ENCODE results near the gene SBK2. TPM values are rescaled to one million over a fixed set of nuclear protein-coding genes. Genes with fewer than 3 reads are reported as not detected.

SBK2 gene
- total and polyA plus RNA-seq, 8 donors = 0.20 TPM; not detected in 7

DNA sequence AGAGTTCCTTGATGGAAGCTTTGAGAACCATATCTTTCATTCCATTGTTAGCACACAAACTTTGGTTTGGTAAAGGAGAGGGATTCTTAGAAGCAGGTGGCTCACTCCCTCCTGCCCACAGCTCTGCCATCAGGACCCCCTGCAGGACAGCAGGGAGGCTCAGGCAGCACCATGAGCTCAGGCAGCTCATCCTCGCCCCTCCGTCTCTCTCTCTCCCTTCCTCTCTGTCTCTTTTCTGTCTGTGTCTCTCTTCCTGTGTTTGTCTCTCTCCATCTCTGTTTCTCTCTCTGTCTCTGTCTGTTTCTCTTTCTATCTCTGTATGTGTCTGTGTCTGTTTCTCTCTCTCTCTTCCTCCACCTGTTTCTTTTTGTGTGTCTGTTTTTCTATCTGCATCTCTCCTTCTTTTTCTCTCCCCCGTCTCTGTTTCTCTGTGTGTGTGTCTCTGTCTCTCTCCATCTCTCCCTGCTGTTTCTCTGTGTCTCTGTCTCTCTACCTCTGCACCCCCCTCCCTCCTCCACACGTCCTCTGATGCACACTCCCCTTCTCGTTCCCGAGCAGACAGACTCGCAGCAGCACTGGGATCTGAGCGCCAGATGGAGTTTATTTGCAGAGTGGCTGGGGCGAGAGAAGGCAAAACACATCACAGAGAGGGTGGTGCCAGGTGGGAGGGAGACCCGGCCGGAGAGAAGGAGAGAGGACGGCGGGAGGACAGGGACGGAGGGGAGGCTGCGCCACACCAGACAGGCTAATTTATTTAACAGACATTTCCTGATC, 8.7 kb downstream of the SBK2 start:
- Histone ChIP-seq H3K36me3 (no peaks in the 10 kb centered on the region), H3K27ac (no peak overlapping the region), H3K27me3 (peaks cover 0 to 24% of the 10 kb centered on the region in 2 donors), H3K4me3 (no peak overlapping the region), H3K9me3 (no peaks in the 10 kb centered on the region), H3K4me1 (peaks cover 0 to 7% of the 10 kb centered on the region in 2 donors)
- intact Hi-C loops (cut with DNase I) = no loop called here
- TF ChIP-seq, protein P1, sequence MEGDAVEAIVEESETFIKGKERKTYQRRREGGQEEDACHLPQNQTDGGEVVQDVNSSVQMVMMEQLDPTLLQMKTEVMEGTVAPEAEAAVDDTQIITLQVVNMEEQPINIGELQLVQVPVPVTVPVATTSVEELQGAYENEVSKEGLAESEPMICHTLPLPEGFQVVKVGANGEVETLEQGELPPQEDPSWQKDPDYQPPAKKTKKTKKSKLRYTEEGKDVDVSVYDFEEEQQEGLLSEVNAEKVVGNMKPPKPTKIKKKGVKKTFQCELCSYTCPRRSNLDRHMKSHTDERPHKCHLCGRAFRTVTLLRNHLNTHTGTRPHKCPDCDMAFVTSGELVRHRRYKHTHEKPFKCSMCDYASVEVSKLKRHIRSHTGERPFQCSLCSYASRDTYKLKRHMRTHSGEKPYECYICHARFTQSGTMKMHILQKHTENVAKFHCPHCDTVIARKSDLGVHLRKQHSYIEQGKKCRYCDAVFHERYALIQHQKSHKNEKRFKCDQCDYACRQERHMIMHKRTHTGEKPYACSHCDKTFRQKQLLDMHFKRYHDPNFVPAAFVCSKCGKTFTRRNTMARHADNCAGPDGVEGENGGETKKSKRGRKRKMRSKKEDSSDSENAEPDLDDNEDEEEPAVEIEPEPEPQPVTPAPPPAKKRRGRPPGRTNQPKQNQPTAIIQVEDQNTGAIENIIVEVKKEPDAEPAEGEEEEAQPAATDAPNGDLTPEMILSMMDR (IDR thresholded peaks at IDR 0.05) = no peak
- no peak for ATAC-seq
- no peak for DNase-seq

DNA sequence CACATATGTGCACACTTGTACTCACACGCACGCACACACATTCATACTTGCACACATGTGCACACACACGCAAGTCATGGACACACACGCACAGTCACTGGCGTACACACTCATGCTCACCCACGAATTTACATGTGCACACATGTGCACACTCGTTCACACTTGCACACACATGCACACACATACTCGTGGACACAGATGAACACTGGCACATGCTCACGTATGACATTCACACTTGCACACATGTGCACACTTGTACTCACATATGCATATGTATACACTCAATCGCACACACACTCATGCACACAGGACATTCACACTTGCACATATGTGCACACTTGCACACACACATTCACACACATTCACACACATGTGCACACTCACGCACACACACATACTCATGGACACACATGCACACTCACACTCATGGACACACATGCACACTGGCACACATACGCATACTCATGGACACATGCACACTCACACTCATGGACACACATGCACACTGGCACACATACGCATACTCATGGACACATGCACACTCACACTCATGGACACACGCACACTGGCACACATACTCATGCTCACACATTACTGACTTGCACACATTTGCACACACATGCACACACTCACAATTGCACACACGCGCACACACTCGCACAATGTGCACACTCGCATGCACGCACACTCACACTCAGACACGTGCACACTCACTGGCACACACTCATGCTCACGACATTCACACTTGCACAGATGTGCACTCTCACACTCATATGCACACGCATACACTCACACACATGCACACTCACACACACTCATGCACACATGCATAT, 9.5 kb downstream of the SBK2 start:
- intact Hi-C loops (cut with DNase I) = no loop called here
- TF ChIP-seq, protein P1 (IDR thresholded peaks at IDR 0.05) = no peak

DNA sequence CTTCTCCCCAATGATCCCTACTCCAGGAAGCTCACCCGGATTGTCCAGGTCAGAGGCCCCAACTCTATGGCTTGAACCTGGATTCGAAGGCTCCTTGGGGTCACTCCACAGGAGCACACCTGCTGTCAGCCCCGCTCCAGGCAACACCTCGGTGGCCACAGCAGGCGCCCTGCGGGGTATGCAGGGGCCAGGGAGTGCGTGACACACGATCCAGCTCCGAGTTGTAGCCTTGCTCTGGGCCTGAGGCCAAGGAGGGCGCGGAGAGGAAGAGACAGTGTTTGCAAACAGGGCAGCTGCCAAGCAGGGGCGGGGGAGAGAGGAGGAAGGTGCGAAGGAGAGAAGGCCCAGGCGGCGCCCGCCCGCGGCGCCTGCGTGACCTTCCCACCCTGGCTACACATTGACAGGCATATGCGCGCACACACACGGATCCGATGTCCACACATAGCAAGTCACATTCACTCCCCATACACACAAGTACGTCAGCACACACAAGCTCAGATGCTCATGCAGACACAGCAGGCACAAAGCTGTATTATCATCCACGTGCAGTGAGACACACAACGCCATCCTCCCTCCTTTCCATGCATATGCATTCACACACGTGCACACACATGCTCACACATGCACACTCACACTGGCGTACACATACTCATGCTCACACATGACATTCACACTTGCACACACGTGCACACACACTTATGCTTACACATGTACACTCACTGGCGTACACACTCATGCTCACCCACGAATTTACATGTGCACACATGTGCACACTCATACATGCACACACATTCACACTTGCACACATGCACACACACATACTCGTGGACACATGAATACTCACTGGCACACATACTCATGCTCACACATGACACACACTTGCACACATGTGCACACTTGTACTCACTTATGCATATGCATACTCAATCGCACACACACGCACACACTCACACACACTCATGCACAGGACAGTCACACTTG, 10.4 kb downstream of the SBK2 start:
- Histone ChIP-seq H3K4me1 (peaks cover 0 to 7% of the 10 kb centered on the region in 2 donors), H3K27ac (no peak overlapping the region), H3K27me3 (peaks cover 0 to 24% of the 10 kb centered on the region in 2 donors), H3K36me3 (no peaks in the 10 kb centered on the region), H3K4me3 (no peak overlapping the region), H3K9me3 (no peaks in the 10 kb centered on the region)
- peak; percentile 81 for ATAC-seq
- intact Hi-C loops (cut with DNase I) = no loop called here
- TF ChIP-seq, protein P1 (IDR thresholded peaks at IDR 0.05) = no peak
- DNase-seq = peak in 3 of 4 donors; percentile 59 to 84 (median 63)

More for the DNA sequence above, 9.5 kb downstream of the SBK2 start:
- DNase-seq (no peak), ATAC-seq (no peak)
- H3K9me3 ChIP-seq = no peaks in the 10 kb centered on the region
- peaks cover 0 to 24% of the 10 kb centered on the region in 2 donors for H3K27me3 ChIP-seq
- H3K36me3 ChIP-seq = no peaks in the 10 kb centered on the region
- H3K4me3 ChIP-seq = no peak overlapping the region
- peaks cover 0 to 7% of the 10 kb centered on the region in 2 donors for H3K4me1 ChIP-seq
- no peak overlapping the region for H3K27ac ChIP-seq

DNA sequence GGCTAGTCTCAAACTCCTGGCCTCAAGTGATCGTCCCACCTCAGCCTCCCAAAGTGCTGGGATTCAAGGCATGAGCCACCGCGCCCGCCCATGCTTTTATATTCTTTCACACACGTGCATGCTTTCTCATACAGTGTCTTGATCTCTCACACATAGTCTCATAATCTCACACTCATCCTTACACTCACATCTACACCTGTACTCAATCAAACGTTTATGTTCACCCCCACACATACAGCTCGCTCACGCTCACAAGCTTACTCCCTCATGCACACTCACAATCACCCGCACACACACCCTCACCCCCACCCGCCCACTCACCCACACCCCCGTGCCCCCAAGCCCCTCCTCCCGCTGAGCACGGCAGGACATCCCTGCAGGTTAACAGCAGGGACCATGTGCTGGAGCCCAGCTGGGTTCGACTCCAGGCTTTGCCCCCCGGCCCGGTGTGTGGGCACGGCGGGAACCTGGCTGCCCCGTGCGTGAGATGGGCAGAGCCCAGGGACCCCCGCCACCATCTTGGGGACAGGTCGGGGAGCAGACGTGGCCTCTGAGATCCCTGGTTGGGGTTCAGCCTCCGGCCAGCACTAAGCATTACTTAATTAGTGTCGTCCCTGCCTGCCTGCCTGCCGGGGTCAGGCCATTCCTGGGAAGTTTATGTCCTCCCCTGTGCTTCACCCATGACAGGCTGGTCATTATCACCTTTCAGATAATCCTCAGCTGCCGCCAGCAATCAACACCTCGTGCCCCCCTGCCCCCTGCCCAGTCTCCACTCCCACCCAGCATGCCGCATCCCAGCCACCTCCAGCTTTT, 11.4 kb downstream of the SBK2 start:
- no peak overlapping the region for H3K4me3 ChIP-seq
- no peaks in the 10 kb centered on the region for H3K9me3 ChIP-seq
- no peaks in the 10 kb centered on the region for H3K36me3 ChIP-seq
- TF ChIP-seq, protein P1 (IDR thresholded peaks at IDR 0.05) = no peak
- H3K4me1 ChIP-seq = peaks cover 0 to 7% of the 10 kb centered on the region in 2 donors
- no peak overlapping the region for H3K27ac ChIP-seq
- H3K27me3 ChIP-seq = peaks cover 0 to 24% of the 10 kb centered on the region in 2 donors
- DNase-seq (no peak), ATAC-seq (no peak)
- intact Hi-C loops (cut with DNase I) = no loop called here
